Loucy (cell line): ENCODE data around the gene PPP1CA.

Source experiments
- CTCF ChIP-seq: fragments of 200-600 bp; sonication (generic); conservative IDR thresholded peaks from 2 replicates; pipeline ENCODE4 v1.5.1; 2014; ENCODE audit warnings: mild to moderate bottlenecking, antibody characterized with exemption, low read length
- EZH2phosphoT487 ChIP-seq: fragments of 200-600 bp; IDR thresholded peaks from 2 replicates; pipeline ENCODE4 v1.6.1; 2018; ENCODE audit warnings: antibody characterized with exemption, mild to moderate bottlenecking, moderate library complexity, borderline replicate concordance

GRCh38 chr11:67355794-67356386 is 45.8 kb downstream of the PPP1CA start:
- TF ChIP-seq CTCF (no peak), EZH2phosphoT487 (no peak)
